NCI-H82 treated with DMSO at 0.1 percent for 48 hours (cell line): ENCODE measurements around the gene ZRSR2.
"Not testable (repeated sequence)": the region's sequence is repeated elsewhere in the genome, so short reads cannot be mapped to it uniquely, and the experiment has no call there.

ENCODE experiments used
- DNase-seq: peaks from one replicate; lab custom pipeline; 2025; ENCODE audit not compliant: unreplicated experiment; lab: John Stamatoyannopoulos, UW

Gene ZRSR2

DNA sequence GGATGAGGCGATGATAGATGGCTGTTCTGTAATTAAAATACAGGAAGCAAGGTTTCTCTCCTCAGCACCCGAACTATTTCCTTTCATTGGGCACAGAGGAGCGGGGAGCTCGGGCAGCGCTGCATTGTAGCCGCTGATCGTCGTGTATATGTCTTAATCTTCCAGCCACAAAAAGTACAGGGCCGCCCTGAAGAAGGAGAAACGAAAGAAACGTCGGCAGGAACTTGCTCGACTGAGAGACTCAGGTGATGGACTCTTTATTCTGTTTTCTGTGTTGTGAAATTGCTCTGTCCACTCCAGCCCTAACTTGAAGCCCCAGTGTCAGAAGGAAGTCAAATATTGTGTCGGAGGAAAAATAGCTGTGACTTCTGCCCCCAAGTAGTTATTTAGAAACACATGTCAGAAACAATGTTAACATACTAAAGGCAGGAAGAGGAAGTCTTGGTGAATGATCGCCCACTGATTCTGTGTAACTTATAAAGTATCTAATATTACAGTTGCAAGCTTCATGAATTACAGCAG lies 546 bp downstream of the ZRSR2 start:
- DNase-seq = no peak

DNA sequence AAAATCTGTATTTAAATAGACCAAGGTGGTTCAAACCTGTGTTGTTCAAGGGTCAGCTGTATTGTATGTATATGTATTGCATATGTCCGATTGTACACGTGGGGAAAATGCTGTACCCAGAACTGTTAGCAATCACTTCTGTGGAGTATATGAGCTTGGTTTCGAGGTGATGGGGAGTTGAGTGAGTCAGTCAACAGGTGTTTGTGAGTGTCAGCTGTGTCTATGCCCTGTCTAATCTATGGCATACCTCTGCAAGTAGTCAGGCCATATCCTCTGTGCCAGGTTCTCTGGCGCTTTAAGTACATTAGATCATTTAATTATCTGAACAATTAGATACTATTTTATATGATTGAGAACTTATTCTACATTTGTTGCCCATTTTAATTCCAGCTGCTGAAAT lies 7.4 kb downstream of the ZRSR2 start:
- DNase-seq = no peak

DNA sequence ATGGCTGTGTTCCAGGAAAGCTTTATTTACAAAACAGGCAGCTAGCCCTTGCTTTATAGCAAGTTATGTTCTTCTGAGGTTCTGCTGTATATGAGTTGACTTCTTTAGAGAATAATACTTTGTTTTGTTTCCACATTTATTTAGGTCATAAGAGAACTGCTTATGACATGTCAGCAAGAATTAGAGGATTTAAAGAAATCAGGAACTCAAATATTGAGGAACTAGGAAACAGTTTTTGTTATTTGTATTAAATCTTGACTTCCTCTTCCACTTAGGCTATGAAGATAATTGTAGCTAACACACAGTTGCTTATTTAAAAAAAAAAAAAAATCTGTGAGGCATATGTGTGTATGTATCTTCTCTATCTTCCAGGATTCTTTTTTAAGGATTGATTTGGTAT lies 14.3 kb downstream of the ZRSR2 start:
- no peak for DNase-seq

DNA sequence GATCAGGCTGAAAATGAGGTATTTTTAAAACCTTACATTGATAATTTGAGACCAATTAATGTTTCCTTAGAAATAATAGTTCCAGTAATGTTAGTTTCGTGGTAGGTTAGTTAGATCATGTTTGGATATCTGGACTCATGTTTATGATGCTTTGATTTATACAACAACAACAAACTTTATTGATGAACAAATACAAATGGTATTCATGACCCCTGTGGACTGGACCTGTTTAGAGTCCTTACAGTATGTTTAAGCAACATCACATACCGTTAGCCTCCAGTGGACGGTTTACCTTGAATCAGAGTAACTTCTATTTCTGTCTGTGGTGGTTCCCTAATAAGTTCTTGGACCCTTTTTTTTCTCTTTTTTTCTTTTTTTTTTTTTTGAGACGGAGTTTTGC lies 18.0 kb downstream of the ZRSR2 start:
- DNase-seq = no peak

DNA sequence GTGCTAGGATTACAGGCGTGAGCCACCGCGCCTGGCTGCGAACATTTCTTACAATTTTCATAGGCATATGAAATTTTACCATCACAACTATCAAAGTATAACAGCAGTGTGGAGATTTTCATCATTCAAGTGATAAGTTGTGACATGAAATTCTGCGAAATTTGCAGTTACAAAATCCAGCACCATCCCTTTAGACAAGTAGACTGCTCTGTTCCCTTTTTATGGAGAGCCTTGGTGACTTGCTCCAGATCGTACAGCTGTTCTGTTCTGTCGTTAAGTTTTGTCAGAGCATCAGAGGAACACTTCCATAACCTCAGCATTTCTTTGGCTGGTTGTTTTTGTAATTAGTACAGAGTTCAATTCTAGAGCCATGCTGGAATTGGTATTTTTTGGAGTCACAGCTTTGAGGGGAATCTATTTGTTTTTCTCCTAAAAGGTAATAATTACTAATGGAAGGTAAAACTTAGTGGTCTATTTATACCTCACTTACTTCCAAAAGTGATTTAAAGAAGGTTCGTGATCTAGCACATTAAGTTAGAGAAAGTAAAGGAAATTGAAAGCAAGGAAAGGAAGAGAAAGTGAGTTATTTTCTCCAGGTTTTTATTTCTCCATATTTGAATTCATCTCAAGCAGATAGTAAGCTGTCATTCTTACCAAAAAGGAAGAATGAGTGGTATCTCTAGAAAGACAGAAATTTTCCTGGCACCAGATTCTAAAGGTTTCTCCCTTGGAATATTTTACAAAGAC lies 22.1 kb downstream of the ZRSR2 start:
- DNase-seq = no peak

DNA sequence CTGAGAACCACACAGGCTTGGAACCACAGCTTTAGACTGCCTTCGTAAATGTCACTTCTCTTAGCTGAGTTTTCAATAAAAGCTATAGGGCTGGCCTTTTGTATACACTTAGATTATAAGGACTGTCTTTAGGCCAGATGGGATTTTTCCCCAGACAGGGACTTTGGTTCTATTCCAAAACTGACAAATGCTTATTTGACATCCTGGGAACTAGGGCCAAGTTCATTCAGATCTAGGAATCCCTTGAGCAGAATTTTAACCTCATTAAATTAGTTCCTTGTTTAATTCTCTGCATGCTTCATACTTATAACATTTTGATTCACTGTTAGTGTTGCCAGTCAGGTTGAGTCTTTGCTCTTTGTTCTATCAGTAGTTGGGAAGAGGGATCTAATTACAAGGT lies 23.1 kb downstream of the ZRSR2 start:
- no peak for DNase-seq

DNA sequence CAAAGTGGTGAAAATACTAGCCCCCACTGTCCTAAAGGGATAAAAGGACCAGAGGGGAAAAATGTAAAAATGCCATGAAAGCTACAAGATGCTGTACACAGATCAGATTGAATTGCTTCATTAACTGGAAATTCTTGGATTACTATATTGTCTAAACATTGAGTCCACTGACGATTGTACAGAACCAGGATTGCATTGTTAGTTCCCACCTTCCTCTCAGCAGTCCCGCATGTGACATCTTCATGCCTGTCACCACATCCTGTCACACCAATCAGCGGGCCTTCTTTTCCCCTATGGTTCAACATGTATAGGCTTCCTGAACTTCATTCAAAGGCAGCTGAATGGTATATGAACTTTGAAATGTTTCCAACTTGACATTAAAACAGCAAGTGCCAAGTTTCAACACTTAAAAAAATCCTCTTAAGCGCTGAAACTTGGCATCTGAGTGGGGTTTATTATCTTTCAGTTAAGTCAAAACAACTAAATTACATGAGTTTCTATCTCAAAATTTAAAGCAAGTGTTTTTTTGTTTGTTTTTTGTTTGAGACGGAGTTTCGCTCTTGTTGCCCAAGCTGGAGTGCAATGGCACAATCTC lies 24.6 kb downstream of the ZRSR2 start:
- DNase-seq = no peak

DNA sequence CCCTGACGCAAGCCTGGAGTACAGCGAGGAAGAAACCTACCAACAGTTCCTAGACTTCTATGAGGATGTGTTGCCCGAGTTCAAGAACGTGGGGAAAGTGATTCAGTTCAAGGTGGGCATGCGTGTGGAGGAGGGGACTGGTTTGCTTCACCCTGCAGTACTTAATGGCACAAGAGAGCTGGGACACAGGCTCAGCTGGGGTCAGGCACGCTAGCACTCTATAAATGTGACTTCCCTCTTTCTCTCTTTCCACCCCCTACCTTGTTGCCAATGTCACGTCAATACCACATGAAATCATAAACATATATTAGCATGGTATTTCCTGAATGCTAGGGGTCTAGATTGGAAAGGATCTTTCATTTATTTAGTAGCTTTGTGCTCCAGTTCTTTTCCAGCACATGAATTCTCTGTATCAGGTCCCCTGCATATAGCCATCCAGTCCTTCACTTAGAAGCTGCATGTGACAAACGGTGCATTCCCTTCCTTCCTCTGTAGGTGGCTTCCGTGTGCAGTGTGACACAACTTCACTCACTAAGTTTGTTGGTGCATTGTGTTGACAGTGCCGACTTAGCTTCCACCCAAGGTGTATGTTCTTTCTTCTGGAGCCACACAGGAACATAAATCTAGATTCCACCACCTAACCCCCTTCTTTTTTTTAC lies 25.6 kb downstream of the ZRSR2 start:
- DNase-seq = no peak

DNA sequence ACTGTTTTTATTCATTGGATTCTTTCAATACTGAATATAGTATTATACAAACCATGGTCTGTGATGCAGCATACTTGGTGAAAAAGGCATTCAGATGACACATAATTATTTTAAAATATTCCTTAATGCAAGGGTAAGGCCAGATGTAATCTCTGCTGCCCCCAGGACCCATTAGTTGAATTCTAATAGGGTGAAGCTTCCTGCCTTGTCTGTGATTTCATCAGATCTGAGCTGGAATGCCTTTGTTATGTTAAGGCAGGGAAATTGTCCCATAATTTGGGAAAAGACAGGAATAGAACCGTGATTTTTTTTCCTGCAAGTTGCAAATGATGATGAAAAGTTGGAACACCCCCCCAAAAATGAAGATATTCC lies 26.1 kb downstream of the ZRSR2 start:
- no peak for DNase-seq

DNA sequence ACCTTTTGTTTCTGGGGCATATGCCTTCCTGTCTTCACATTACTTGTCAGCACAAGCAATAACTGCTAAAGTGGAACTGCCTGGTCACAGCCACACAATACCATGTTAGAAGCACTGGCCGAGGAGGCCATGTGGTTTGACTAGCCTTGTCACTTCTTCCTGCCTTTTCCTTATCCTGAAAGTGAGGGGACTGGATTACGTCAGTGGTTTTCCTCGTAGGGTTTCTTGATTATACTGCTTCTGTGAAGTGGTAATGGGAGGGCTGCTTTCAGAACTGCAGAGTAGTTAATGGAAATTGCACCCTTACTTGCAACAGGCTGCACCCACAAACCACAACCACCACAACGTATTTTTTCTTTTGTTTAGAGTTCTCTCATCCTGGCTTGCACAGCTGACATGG lies 26.6 kb downstream of the ZRSR2 start:
- DNase-seq = no peak

DNA sequence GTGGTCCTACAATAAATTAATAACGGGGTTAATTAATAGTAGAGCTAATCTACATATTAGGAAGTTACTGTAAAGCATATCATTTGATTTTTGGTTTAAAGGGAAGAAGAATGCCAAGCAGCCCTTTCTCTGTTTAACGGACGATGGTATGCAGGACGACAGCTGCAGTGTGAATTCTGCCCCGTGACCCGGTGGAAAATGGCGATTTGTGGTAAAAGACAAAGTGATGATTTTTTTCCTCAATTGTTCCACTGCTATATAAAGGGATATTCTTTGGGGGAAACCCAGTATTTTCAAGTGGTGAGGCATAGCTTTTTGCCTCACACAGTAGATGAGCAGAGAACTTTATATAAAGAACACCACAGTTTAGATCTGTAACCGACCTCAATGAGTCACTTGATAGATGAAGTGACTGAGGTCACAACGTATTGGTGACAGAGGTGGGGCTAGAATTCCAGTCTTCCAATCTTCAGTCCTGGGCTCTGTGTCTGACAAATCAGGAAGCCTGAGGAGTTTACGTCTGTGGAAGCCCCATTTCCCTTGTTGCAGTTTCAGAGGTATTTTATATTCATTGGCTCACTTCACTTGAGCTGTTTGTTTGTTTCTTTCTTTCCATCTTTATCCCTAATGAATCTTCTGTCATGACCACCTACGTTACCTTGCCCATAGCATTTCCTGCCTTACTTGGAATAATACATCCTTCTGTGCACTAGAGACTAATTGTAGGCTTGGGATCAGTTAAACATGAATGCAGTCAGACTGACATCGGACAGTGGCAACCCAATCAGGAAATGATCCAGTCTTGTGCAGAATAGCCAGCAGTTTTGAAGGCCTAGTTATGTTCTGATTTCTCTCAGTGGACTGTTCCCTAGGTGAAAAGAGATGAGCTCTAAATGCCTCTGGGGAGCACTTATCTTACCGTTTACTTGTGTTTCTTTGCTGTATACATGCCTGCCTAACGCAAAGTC lies 30.1 kb downstream of the ZRSR2 start:
- DNase-seq = no peak

DNA sequence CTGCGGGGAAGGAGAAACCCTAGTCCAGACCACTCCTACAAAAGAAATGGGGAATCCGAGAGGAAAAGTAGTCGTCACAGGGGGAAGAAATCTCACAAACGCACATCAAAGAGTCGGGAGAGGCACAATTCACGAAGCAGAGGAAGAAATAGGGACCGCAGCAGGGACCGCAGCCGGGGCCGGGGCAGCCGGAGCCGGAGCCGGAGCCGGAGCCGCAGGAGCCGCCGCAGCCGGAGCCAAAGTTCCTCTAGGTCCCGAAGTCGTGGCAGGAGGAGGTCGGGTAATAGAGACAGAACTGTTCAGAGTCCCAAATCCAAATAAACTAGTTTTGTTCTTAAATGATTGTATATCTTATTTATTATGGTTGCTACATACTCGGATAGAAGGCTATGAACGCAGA lies 32.6 kb downstream of the ZRSR2 start:
- DNase-seq = no peak

DNA sequence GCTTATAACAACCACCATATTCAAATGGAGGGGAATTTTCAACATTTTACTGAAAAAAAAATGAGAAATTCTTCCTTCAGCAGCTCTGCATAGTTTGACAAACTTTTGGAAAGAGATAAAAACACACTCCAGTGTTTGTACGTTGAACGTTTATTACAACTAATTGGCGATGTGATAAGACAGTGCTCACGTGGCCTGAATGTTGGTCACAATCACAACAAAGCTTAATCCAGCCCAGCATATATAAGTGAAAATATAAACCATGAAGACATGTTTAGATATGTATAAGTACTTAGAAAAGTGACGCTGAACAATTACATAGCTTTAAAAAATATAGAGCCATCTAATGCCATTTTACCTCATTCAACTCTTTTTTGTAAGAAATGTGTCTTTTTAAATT lies 35.7 kb downstream of the ZRSR2 start:
- no peak for DNase-seq

DNA sequence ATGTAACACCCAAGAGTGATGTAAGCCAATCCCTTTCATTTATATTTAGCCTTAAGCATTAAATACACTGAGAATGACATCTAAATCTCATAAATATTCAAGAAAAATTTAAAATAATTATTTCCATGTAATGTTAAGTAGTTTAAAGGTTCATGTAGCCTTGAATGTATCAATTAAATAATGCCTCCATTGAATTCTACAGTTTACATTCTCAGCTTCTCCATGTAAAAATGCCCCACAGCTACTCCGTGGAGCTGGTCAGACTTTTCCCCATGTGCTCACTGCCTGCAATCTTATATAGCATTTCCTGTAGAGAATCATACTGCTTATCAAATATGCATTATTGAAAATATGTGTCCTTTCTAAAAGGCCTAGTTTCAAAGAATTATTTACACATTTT lies 38.9 kb downstream of the ZRSR2 start:
- DNase-seq = no peak

DNA sequence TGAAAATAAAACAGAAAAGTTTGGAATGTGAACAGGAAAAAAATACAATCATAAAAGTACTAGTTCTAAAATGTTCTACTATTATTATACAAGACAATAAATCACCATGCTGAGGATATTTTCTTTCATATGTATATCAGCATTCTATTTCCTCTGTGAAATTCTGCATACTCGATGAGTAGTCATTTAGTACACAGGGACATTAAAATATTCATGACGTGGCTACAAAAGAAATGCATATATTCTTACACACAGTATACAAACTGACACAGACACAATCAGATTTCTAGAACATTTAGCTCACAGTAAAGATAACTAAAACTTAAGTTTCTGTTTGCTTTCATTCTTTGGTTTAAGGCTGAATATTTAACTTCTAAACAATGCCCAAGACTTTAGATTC lies 41.1 kb downstream of the ZRSR2 start:
- DNase-seq = not testable (repeated sequence)

DNA sequence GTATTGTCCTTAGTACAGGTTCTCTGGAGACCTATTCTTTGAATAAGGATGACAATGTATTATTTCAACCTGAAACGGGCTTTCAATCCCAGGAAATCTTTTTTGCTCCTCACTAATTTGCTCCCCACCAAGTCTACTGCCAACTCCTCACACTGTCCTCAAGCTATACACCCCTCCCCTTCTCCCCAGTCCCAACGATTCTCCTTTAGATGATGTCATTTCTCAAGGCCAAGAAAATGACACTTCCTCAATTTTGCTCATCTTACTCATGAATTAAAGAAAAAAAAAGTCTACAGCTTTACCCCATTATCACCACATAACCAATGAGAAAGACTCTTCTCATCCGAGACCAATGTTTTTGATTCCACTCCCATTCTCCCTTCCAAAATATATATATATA lies 43.8 kb downstream of the ZRSR2 start:
- DNase-seq = no peak

DNA sequence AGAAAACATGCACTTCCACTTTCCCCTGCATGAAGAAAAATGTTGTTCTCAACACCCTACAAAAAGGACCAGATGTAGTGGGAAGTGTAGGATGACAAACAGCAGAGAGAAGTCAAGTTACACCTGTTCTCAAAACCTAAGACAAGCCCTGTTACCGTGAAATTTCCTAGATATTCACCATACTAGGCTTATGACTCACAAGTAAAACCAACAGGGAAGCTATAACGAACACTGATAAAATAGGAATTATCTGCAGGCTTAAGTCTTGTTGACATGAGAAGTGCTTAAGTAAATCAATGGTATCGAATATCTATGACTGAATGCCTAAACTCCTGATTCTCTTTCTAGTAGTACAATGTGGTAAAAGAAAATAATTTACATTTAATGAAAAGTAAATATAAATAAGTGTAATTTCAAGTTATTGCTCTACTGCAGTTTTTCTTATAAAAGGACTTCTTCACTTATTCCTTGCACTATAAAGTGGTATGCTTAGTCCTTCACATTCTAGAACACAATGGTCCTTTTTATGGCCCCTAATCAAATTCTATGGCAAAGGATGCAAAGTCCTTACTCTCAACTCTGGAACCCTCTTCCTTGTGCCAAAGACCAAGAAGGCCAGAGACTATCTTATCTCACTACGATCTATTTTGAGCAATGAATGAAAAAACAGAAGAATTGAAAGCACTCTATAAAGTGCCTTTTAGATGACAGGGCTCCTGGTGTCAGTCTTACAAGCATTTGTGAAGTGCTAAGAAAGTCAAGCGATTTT lies 44.7 kb downstream of the ZRSR2 start:
- no peak for DNase-seq

DNA sequence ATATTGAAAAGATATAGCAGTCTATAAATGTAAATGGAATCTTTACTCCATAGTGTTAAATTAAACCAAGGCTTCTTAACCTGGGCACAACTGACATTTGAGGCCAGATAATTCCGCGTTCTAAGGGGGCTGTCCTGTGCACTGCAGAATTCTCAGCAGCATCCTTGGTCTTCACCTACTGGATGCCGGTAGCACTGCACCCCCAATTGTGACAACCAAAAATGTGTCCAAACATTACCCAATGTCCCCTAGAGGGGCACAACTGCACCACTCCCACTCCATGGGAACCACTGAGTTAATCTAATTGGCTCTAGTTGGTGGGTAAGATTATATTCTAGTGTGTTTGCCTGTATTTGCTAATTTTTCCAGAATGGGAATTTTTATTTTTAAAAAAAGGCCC lies 47.7 kb downstream of the ZRSR2 start:
- no peak for DNase-seq

DNA sequence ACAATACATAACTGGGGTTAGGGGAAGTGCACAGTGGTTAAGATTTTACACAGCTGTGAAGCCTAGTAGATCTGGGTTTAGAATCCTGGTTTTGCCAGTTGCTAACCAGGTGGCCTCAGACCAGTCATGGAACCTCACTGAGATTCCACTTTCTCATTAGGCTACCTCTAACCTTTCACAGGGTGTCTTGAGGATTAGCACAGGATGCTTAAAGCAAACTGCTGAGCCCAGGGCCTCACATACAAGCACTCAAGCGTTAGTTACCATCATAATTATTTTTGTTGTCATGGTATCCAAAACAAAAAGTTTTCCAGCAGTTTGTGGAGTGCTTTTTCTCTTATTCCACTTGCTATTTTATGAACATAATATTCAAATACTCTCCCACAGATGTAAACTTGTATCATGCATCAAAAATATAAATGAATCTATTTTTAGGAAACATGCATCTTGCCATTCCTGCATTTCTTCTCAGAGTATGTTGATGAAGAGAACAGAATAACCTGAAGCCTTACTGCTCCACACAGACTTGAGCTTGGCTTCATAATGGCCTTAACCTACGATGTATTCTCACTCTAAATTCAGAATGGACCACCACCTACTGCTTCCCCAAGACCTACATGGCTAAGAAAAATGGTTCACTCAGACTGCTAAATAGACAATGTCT lies 51.7 kb downstream of the ZRSR2 start:
- no peak for DNase-seq

DNA sequence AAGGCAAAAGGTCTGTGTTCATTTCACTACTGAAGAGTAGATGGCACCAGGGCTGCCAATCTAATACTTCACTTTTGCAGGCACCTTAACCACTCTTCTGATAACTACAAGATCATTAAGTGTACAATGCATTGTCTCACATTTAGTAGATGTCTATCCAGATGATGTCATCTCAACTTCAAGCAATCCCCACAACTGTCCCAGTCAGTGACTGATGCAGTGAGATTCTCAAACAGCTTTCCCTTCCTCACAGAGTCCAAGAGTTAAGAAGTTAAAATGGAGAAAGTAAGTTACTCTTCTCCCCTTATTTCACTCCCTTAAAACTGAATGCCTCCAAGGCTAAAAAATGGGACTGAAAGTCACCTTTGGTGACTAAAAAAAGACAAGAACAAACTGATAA lies 53.7 kb downstream of the ZRSR2 start:
- DNase-seq = no peak
